Breast epithelium (tissue), 4 donors: ENCODE data around the gene PCDHGC3. TPM values are rescaled to one million over a fixed set of nuclear protein-coding genes. Genes with fewer than 3 reads are reported as not detected.

ENCODE experiments used
- DNase-seq, 2 donors: peaks; one replicate each; pipeline ENCODE4 v3.0.0-alpha.2; 2019; ENCODE audit warnings: low spot score in 2 of 2
- H3K27ac ChIP-seq, 2 donors: fragments of 200-600 bp; sonication (generic) in 1 of 2; one replicate each; pipeline ENCODE4 v1.5.1; 2016 to 2019; ENCODE audit warnings: mild to moderate bottlenecking in 1 of 2
- H3K27me3 ChIP-seq, 2 donors: fragments of 200-600 bp; sonication (generic) in 1 of 2; one replicate each; pipeline versions ENCODE4 v1.5.1 to v1.6.0; 2017 to 2019; ENCODE audit warnings: control low read depth in 1 of 2, mild to moderate bottlenecking in 1 of 2
- H3K36me3 ChIP-seq: fragments of 200-600 bp; one replicate; pipeline ENCODE4 v1.5.1; 2019
- H3K4me1 ChIP-seq, 2 donors: fragments of 200-600 bp; sonication (generic); one replicate each; pipeline ENCODE4 v1.5.1; 2016 to 2019; ENCODE audit warnings: control low read depth in 1 of 2
- H3K4me3 ChIP-seq, 3 donors: fragments of 200-600 bp; sonication (generic); 1 replicate in 2 of 3; 2 replicates in 1 of 3; pipeline ENCODE4 v1.5.1; 2016 to 2019; ENCODE audit warnings: mild to moderate bottlenecking in 3 of 3, moderate library complexity in 2 of 3
- H3K9me3 ChIP-seq, 2 donors: fragments of 200-600 bp; sonication (generic) in 1 of 2; one replicate each; pipeline ENCODE4 v1.5.1; 2016 to 2019; ENCODE audit warnings: control low read depth in 1 of 2
- POLR2A ChIP-seq: fragments of 450-650 bp; IDR thresholded peaks from one replicate; pipeline ENCODE4 v1.6.1; 2016; ENCODE audit warnings: antibody characterized with exemption, mild to moderate bottlenecking, moderate library complexity
- POLR2AphosphoS5 ChIP-seq, 3 donors: sonication (generic); formaldehyde crosslinking; IDR thresholded peaks; one replicate each; pipeline ENCODE4 v1.6.1; 2017; ENCODE audit warnings: antibody characterized with exemption in 3 of 3
- intact Hi-C: fragments of 100-400 bp; cut with DNase I; formaldehyde crosslinking; loops from one replicate; pipeline ENCODE4 v1.15.1; 2023; ENCODE audit warnings: low total_unique reads
- total RNA-seq, 3 donors: library from RNA; depleted of rRNA; stranded (reverse); fragments of >200 nt; gene quantifications; one replicate each; pipeline ENCODE4 v1.1.0, GENCODE V29; 2016
- TF ChIP-seq, protein P1 (sequence below), 3 donors: fragments of 450-650 bp; IDR thresholded peaks; one replicate each; pipeline ENCODE4 v1.5.1; 2016 to 2017; ENCODE audit warnings: antibody characterized with exemption in 3 of 3, mild to moderate bottlenecking in 3 of 3, moderate library complexity in 3 of 3

Gene PCDHGC3
- total RNA-seq, 3 donors from 2014 or later = 29.6 to 41.6 (median 35.1) TPM

DNA sequence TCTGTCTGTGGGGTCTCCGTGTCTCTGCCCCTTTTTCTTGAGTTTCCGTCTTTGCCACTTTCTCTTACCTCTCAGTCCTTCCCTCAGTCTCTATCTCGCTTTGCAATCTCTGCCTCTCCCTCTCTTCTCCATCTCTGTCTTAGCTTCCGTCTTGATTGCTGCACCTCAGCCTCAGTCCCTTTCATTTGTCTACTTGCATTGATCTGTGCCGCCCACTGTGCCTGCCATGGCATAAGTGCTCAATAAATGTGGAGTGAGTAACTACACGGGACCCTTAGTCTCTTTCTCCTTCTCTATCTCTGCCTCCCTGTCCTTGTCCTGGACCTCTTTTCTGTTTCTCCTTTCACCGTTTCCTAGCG lies 19.7 kb downstream of the PCDHGC3 start:
- no peak for DNase-seq
- TF ChIP-seq POLR2AphosphoS5 (IDR thresholded peaks at IDR 0.05) (no peak), POLR2A (no peak)
- TF ChIP-seq, protein P1, sequence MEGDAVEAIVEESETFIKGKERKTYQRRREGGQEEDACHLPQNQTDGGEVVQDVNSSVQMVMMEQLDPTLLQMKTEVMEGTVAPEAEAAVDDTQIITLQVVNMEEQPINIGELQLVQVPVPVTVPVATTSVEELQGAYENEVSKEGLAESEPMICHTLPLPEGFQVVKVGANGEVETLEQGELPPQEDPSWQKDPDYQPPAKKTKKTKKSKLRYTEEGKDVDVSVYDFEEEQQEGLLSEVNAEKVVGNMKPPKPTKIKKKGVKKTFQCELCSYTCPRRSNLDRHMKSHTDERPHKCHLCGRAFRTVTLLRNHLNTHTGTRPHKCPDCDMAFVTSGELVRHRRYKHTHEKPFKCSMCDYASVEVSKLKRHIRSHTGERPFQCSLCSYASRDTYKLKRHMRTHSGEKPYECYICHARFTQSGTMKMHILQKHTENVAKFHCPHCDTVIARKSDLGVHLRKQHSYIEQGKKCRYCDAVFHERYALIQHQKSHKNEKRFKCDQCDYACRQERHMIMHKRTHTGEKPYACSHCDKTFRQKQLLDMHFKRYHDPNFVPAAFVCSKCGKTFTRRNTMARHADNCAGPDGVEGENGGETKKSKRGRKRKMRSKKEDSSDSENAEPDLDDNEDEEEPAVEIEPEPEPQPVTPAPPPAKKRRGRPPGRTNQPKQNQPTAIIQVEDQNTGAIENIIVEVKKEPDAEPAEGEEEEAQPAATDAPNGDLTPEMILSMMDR (IDR thresholded peaks at IDR 0.05) = no peak
- H3K4me1 ChIP-seq = no peaks in the 10 kb centered on the region
- H3K27me3 ChIP-seq = no peaks in the 10 kb centered on the region
- no peak overlapping the region for H3K4me3 ChIP-seq
- peak overlapping the region; percentile 68 to 82 for H3K27ac ChIP-seq
- no peaks in the 10 kb centered on the region for H3K36me3 ChIP-seq
- intact Hi-C loops = no loop called here
- no peaks in the 10 kb centered on the region for H3K9me3 ChIP-seq

DNA sequence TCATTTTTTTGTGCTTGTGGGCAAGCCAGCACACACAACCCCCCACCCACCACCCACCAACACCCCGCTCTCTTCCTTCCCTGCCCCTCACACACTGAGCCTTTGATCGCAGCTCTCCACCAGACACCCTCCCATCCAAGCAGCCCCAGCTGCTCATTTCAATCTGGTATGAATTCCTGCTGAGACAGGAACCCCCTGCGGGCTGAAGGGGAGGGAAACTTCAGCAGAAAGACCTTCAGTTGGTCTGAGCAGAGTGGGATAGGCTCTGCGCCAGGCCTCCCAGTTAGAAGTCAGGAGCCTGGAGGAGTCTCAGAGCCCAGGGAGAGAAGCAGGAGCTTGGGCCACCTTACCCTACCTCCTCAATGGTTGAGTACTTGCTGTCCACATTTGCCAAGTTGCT lies 20.3 kb downstream of the PCDHGC3 start:
- TF ChIP-seq, protein P1 (IDR thresholded peaks at IDR 0.05) = no peak
- no peak for TF ChIP-seq POLR2AphosphoS5 (IDR thresholded peaks at IDR 0.05)
- TF ChIP-seq POLR2A = no peak
- peak in 1 of 2 donors; percentile 57 for DNase-seq
- Histone ChIP-seq H3K27ac (peak overlapping the region; percentile 25 to 68), H3K9me3 (no peaks in the 10 kb centered on the region), H3K4me3 (no peak overlapping the region), H3K4me1 (no peaks in the 10 kb centered on the region), H3K27me3 (no peaks in the 10 kb centered on the region), H3K36me3 (no peaks in the 10 kb centered on the region)
- intact Hi-C loops = no loop called here

DNA sequence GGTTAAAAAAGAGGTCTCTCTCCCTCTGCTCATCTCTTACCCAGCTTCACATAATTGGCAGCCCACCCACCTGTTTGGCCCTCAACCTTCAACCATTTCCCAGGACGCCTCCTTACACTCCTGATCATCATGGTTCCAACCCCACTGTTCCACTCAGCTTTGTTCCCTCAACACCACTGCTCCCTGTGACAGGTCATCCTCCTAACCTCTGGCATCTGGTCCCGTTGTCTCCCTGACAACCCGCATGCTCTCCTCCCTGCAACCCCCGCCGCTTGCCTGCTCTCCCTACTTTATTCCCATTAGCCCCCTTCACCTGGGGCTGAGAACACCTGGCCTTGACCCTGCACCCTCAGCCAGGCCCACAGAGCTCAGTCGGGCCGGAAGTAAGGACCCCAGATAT lies 26.0 kb downstream of the PCDHGC3 start:
- Histone ChIP-seq H3K27ac (no peak overlapping the region), H3K4me3 (no peak overlapping the region), H3K9me3 (no peaks in the 10 kb centered on the region), H3K36me3 (no peaks in the 10 kb centered on the region), H3K4me1 (no peaks in the 10 kb centered on the region), H3K27me3 (no peaks in the 10 kb centered on the region)
- intact Hi-C loops = no loop called here
- DNase-seq = no peak
- TF ChIP-seq POLR2A = no peak
- TF ChIP-seq POLR2AphosphoS5 (IDR thresholded peaks at IDR 0.05) = no peak
- TF ChIP-seq, protein P1 (IDR thresholded peaks at IDR 0.05) = no peak

DNA sequence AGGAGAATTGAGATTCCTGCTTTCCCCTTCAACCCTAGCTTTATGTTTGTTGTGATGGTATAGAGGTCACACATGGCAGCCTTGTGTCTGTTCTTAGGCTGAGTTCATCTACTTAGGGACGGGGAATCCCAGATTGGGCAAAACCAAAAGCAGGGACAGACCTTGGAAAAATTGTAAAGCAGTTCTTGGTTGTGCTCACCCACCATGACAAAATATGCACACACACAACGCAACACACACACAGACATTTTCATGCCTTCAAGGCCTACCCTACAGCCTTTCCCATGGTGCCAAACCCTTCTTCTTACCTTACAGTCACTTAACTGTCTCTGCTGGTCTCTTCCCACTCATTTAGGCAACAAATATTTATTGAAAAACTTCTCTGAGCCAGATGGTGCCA lies 27.9 kb downstream of the PCDHGC3 start:
- Histone ChIP-seq H3K4me3 (no peak overlapping the region), H3K9me3 (no peaks in the 10 kb centered on the region), H3K27ac (no peak overlapping the region), H3K4me1 (peaks cover 5 to 14% of the 10 kb centered on the region in 2 donors), H3K36me3 (no peaks in the 10 kb centered on the region), H3K27me3 (no peaks in the 10 kb centered on the region)
- intact Hi-C loops = no loop called here
- TF ChIP-seq POLR2A (no peak), POLR2AphosphoS5 (IDR thresholded peaks at IDR 0.05) (no peak)
- TF ChIP-seq, protein P1 (IDR thresholded peaks at IDR 0.05) = no peak
- no peak for DNase-seq

DNA sequence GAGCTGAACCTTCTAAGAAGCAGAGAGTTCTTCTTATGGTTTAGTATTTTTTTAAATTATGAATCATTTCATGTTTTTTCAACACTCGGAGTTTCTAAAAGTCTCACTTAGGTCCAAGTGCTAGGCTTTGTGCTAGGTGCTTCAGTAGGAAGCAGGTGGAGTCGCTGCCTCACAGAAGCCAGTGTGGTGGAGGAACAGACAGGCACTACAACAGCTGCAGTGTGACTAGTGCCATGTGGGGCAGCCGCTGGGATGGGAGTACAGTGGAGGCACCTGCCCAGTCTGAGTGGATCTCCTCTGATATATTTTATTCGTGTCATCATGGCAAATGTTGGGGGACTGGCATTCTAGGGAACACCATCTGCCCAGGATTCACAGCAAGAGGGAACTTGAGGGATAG lies 28.4 kb downstream of the PCDHGC3 start:
- Histone ChIP-seq H3K9me3 (no peaks in the 10 kb centered on the region), H3K27ac (no peak overlapping the region), H3K4me1 (peaks cover 5 to 15% of the 10 kb centered on the region in 2 donors), H3K27me3 (no peaks in the 10 kb centered on the region), H3K4me3 (no peak overlapping the region), H3K36me3 (no peaks in the 10 kb centered on the region)
- DNase-seq = no peak
- TF ChIP-seq POLR2AphosphoS5 (IDR thresholded peaks at IDR 0.05) (no peak), POLR2A (no peak)
- TF ChIP-seq, protein P1 (IDR thresholded peaks at IDR 0.05) = no peak
- intact Hi-C loops = no loop called here
